Thyroid gland (tissue), 4 donors: Measurements from ENCODE around the gene FIBP. TPM values are rescaled to one million over a fixed set of nuclear protein-coding genes. Genes with fewer than 3 reads are reported as not detected.

Source experiments
- DNase-seq, 2 donors: peaks; one replicate each; pipeline ENCODE4 v3.0.0-alpha.2; 2019
- H3K27ac ChIP-seq, 3 donors: fragments of 200-600 bp; sonication (generic); 1 replicate in 2 of 3; 2 replicates in 1 of 3; pipeline ENCODE4 v1.5.1; 2016 to 2019; ENCODE audit warnings: mild to moderate bottlenecking in 1 of 3, moderate library complexity in 1 of 3
- H3K27me3 ChIP-seq: fragments of 200-600 bp; sonication (generic); one replicate; pipeline ENCODE4 v1.5.1; 2019
- H3K36me3 ChIP-seq, 2 donors: fragments of 200-600 bp; sonication (generic); one replicate each; pipeline ENCODE4 v1.5.1; 2016 to 2019
- H3K4me1 ChIP-seq, 2 donors: fragments of 200-600 bp; sonication (generic); one replicate each; pipeline ENCODE4 v1.5.1; 2017 to 2019
- H3K4me3 ChIP-seq, 3 donors: fragments of 200-600 bp; sonication (generic); replicated peaks in 1 of 3; 1 replicate in 2 of 3; 2 replicates in 1 of 3; pipeline ENCODE4 v1.5.1; 2016; ENCODE audit warnings: mild to moderate bottlenecking in 1 of 3
- H3K9me3 ChIP-seq: fragments of 200-600 bp; sonication (generic); one replicate; pipeline ENCODE4 v1.5.1; 2017
- POLR2A ChIP-seq, 2 donors: fragments of 450-650 bp; IDR thresholded peaks; one replicate each; pipeline ENCODE4 v1.6.1; 2017; ENCODE audit warnings: antibody characterized with exemption in 2 of 2, mild to moderate bottlenecking in 2 of 2, moderate library complexity in 1 of 2
- WGBS, 2 donors: methylation state at CpG; one replicate each; pipeline ENCODE4 v1.1.5; 2017; 5-methylcytosine and 5-hydroxymethylcytosine counted together
- intact Hi-C: fragments of 100-400 bp; cut with DNase I; formaldehyde crosslinking; loops from one replicate; pipeline ENCODE4 v1.15.1; 2023
- total RNA-seq, 4 donors: library from RNA; depleted of rRNA; stranded (reverse); fragments of >200 nt; gene quantifications; one replicate each; pipeline ENCODE4 v1.2.3, GENCODE V29; 2016
- TF ChIP-seq, protein P1 (sequence below), 6 experiments: fragments of 200-600 bp in 3 of 6; fragments of 450-650 bp in 3 of 6; sonication (generic) in 3 of 6; IDR thresholded peaks; one replicate each; pipeline ENCODE4 v1.5.1; 2016 to 2019; ENCODE audit warnings: antibody characterized with exemption in 6 of 6, mild to moderate bottlenecking in 2 of 6, inconsistent platforms in 1 of 6, moderate library complexity in 1 of 6

Gene FIBP
- total RNA-seq, 4 donors from 2014 or later: 65.9 to 128 (median 109) TPM

DNA sequence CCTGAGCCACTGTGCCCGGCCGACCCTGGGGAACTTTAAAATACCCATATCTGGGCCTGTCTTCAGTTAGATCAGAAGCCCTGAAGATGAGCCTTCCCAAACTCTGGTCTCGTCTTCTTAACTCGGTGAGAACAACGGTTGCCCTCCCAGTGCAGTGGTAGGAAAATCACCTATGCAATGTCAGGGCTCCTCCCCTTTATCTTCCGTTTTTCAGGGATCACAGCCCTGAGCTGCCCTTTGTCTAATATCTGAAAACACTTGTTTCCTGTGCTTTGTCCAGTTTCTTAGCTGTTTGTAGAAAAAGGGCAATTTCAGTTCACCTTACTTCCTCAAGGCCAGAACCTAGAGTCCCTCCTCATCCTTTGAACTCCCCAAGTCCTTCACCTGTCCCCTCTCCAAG is 40.4 kb upstream of the FIBP start:
- Histone ChIP-seq H3K27ac (no peak overlapping the region), H3K9me3 (no peaks in the 10 kb centered on the region), H3K36me3 (no peaks in the 10 kb centered on the region), H3K27me3 (no peaks in the 10 kb centered on the region), H3K4me3 (no peak overlapping the region), H3K4me1 (peaks cover 19 to 24% of the 10 kb centered on the region in 2 donors)
- WGBS, 2 donors: 76 to 78% methylated on average over 6 of the region's 6 CpGs
- TF ChIP-seq, protein P1, sequence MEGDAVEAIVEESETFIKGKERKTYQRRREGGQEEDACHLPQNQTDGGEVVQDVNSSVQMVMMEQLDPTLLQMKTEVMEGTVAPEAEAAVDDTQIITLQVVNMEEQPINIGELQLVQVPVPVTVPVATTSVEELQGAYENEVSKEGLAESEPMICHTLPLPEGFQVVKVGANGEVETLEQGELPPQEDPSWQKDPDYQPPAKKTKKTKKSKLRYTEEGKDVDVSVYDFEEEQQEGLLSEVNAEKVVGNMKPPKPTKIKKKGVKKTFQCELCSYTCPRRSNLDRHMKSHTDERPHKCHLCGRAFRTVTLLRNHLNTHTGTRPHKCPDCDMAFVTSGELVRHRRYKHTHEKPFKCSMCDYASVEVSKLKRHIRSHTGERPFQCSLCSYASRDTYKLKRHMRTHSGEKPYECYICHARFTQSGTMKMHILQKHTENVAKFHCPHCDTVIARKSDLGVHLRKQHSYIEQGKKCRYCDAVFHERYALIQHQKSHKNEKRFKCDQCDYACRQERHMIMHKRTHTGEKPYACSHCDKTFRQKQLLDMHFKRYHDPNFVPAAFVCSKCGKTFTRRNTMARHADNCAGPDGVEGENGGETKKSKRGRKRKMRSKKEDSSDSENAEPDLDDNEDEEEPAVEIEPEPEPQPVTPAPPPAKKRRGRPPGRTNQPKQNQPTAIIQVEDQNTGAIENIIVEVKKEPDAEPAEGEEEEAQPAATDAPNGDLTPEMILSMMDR (IDR thresholded peaks at IDR 0.05): no peak
- TF ChIP-seq POLR2A (IDR thresholded peaks at IDR 0.05): no peak
- intact Hi-C loops: no loop called here
- DNase-seq: no peak

DNA sequence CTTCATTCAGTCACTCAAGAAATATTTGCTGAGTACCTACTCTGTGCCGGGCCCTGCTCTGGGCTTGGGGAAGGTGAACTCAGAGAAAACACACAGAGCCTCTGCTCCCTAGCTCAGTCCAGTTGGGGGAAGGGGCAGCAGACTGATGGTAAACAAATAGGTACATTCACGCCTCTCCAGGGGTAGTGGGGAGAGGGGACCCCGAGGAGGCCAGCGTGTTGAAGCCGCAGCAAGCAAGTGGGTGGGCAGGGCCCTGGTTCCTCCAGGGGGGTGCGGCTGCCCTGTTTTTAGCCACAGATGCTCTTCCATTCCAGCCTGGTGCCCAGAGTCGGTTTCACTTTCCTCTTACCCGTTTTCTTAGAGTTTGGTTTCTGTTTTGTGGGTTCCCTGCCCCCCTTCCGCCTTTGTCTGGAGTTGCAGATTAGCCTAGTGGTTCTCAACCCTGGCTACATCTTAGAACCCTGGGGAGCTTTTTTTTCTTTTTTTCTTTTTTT is 39.7 kb upstream of the FIBP start:
- DNase-seq: peak in 1 of 2 donors; percentile 41
- H3K9me3 ChIP-seq: no peaks in the 10 kb centered on the region
- intact Hi-C loops: no loop called here
- no peak for TF ChIP-seq POLR2A (IDR thresholded peaks at IDR 0.05)
- TF ChIP-seq, protein P1 (IDR thresholded peaks at IDR 0.05): no peak
- no peaks in the 10 kb centered on the region for H3K27me3 ChIP-seq
- 59 to 67% methylated on average over 9 of the region's 9 CpGs for WGBS, 2 donors
- no peak overlapping the region for H3K4me3 ChIP-seq
- H3K4me1 ChIP-seq: peaks cover 19 to 20% of the 10 kb centered on the region in 2 donors
- peak overlapping the region in 1 of 3 donors; percentile 2 for H3K27ac ChIP-seq
- H3K36me3 ChIP-seq: peaks cover 3 to 7% of the 10 kb centered on the region in 2 donors

DNA sequence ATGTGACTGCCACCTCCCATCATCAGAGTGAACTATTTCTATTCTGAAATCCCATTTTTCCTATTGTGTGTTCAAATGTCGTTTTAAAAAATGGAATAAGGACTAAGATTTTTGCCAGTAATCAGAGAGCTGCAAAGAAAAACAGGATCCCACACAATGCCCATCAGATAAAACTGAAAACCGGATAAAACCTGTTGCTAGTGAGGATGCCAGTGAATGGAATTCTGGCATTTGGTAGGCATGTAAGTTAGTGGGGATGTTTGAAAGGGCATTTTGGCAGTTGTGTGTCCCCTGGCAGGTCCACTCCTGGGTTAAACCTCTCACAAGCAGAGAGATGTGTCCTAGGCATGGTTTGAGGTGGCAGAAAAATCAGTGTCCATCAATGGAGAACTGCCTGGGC is 37.1 kb upstream of the FIBP start:
- 34 to 35% methylated on average over 2 of the region's 2 CpGs for WGBS, 2 donors
- no peaks in the 10 kb centered on the region for H3K27me3 ChIP-seq
- intact Hi-C loops: no loop called here
- H3K27ac ChIP-seq: peak overlapping the region; percentile 36 to 78 (median 58)
- no peak for DNase-seq
- TF ChIP-seq, protein P1 (IDR thresholded peaks at IDR 0.05): no peak
- no peak for TF ChIP-seq POLR2A (IDR thresholded peaks at IDR 0.05)
- H3K36me3 ChIP-seq: peaks cover 3 to 19% of the 10 kb centered on the region in 2 donors
- H3K4me1 ChIP-seq: peaks cover 27 to 30% of the 10 kb centered on the region in 2 donors
- H3K9me3 ChIP-seq: no peaks in the 10 kb centered on the region
- H3K4me3 ChIP-seq: no peak overlapping the region

DNA sequence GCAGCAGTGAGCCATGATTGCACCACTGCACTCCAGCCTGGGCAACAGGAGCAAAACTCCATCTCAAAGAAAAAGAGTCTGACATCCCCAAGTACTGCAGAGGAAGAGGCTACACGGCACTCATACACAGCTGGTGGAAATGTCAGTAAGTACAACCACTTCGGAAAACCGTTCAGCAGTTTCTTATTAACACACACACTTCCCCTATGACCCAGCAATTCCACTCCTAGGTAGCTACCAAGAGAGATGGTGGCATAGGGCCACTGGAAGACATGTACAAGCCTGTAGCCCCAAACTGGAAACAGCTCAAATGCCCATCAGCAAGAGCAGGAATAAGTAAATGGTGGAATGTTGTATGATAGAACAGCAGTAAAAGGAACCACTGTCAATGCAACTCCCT is 34.3 kb upstream of the FIBP start:
- Histone ChIP-seq H3K27ac (peak overlapping the region in 1 of 3 donors; percentile 8), H3K36me3 (peaks cover 3 to 19% of the 10 kb centered on the region in 2 donors), H3K9me3 (no peaks in the 10 kb centered on the region), H3K27me3 (no peaks in the 10 kb centered on the region), H3K4me1 (peaks cover 39 to 41% of the 10 kb centered on the region in 2 donors), H3K4me3 (no peak overlapping the region)
- DNase-seq: no peak
- intact Hi-C loops: no loop called here
- 81 to 87% methylated on average over 3 of the region's 3 CpGs for WGBS, 2 donors
- TF ChIP-seq POLR2A (IDR thresholded peaks at IDR 0.05): no peak
- TF ChIP-seq, protein P1 (IDR thresholded peaks at IDR 0.05): no peak

DNA sequence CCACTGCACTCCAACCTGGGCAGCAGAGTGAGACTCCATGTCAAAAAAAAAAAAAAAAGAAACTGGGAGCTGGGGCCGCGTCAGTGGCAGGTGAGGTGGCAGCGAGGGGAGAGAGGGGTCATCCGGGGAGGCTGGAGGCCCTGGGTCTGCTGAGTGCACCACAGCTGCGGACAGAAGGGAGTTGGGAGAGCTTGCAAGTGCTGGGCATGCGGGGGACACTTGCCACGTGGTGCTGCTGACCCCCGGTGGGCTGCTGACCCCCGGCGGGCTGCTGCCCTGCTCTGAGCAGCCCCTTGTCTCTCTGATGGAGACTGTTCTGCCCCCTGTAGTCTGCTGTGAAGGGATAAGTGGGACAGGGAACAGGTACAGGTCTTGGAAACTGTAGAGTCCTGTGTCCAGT is 33.6 kb upstream of the FIBP start:
- no peak for DNase-seq
- TF ChIP-seq, protein P1 (IDR thresholded peaks at IDR 0.05): no peak
- no peak for TF ChIP-seq POLR2A (IDR thresholded peaks at IDR 0.05)
- peaks cover 43 to 48% of the 10 kb centered on the region in 2 donors for H3K4me1 ChIP-seq
- H3K36me3 ChIP-seq: peaks cover 3 to 19% of the 10 kb centered on the region in 2 donors
- no peaks in the 10 kb centered on the region for H3K27me3 ChIP-seq
- H3K27ac ChIP-seq: peak overlapping the region in 1 of 3 donors; percentile 8
- H3K4me3 ChIP-seq: no peak overlapping the region
- intact Hi-C loops: no loop called here
- no peaks in the 10 kb centered on the region for H3K9me3 ChIP-seq
- 95 to 96% methylated on average over 8 to 10 of the region's 10 CpGs for WGBS, 2 donors
